HL-60 (cell line): ENCODE data around the gene APBB2.

ENCODE experiments used
- CTCF ChIP-seq: IDR thresholded peaks from one replicate; pipeline ENCODE4 v1.5.1; 2011; ENCODE audit warnings: low read length, control low read depth, inconsistent platforms; ENCODE audit not compliant: insufficient read depth
- GABPA ChIP-seq: IDR thresholded peaks from 2 replicates; pipeline ENCODE4 v1.6.1; 2012; ENCODE audit warnings: low read depth
- POLR2AphosphoS5 ChIP-seq: IDR thresholded peaks from 2 replicates; pipeline ENCODE4 v1.6.1; 2012; ENCODE audit warnings: low read depth
- REST ChIP-seq: IDR thresholded peaks from 2 replicates; pipeline ENCODE4 v1.6.1; 2012; ENCODE audit warnings: low read depth; ENCODE audit not compliant: insufficient replicate concordance
- SPI1 ChIP-seq: IDR thresholded peaks from 2 replicates; pipeline ENCODE4 v1.6.1; 2012; ENCODE audit warnings: low read depth, mild to moderate bottlenecking, borderline replicate concordance

GRCh38 chr4:41185614-41186592 is 28.4 kb downstream of the APBB2 start:
- TF ChIP-seq CTCF (no peak), POLR2AphosphoS5 (no peak), REST (no peak), SPI1 (no peak), GABPA (no peak)
